ENCODE data around the gene MPZL1.

The MPZL1 gene

DNA sequence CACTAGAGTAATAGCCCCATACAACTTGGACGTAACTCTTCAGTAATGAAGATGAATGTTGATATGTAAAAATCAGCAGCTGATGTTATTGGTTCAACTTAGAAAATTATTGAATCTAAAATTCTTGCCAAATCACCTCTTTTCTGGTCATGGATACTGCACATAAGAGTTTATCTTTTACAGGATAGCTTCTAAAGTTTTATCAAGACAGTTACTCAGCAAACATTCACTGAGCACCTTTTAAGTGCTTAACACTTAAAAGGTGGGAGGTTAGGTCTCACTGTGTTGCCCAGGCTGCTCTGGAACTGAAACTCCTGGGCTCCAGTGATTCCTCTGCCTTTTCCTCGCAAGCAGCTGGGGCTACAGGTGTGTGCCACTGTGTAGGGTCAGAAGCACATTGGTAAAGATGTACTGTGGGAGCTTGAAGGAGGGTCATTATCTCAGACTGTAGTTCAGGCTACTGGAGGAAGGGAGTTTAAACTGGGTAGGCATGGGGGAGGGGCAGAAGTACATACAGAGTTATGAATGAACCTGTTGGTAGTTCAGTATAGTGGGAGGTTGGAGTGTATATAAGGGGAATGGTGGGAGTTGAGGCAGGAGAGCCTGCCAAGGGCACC is 2.0 kb downstream of the MPZL1 start:
- no peak overlapping the region for H3K4me3 ChIP-seq (replicated peaks; ENCODE audit: insufficient read depth, low read length)
- no peak overlapping the region for H3K27ac ChIP-seq (replicated peaks)
- no peak for DNase-seq (ENCODE audit: low read depth in 1 of 2, low spot score in 1 of 2)
- no peak for TF ChIP-seq REST (IDR thresholded peaks at IDR 0.05; ENCODE audit: insufficient replicate concordance, low read depth)
- no peak for TF ChIP-seq POLR2AphosphoS5 (IDR thresholded peaks at IDR 0.05; ENCODE audit: low read depth)
- TF ChIP-seq CTCF (IDR thresholded peaks at IDR 0.05; ENCODE audit: insufficient read depth, low read length): no peak
- no peak for TF ChIP-seq GABPA (IDR thresholded peaks at IDR 0.05; ENCODE audit: low read depth)
- TF ChIP-seq SPI1 (IDR thresholded peaks at IDR 0.05; ENCODE audit: borderline replicate concordance, low read depth): no peak
- no peaks in the 10 kb centered on the region for H3K27me3 ChIP-seq (ENCODE audit: insufficient read depth, poor library complexity, severe bottlenecking)

DNA sequence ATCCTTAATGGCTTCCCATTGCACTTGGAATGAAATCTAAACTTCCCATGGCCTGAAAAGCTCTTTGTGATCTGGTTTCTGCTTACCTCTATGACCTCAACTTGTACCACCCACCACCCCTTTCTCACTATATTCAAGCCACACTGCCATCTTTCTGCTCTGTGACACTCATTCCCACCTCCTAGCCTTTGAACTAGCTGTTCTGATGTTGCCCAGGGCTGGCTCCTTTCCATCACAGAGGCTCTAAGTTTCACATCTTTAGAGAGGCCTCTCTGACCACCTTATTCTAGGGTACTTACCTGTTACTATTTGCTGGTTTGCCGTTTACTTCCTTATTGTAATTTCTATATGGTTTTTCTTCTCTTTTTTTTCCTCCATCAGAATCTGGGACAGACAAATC is 4.2 kb downstream of the MPZL1 start:
- Histone ChIP-seq H3K27me3 (ENCODE audit: insufficient read depth, poor library complexity, severe bottlenecking) (no peaks in the 10 kb centered on the region), H3K27ac (replicated peaks) (no peak overlapping the region), H3K4me3 (replicated peaks; ENCODE audit: insufficient read depth, low read length) (no peak overlapping the region)
- DNase-seq (ENCODE audit: low read depth in 1 of 2, low spot score in 1 of 2): no peak
- no peak for TF ChIP-seq CTCF (IDR thresholded peaks at IDR 0.05; ENCODE audit: insufficient read depth, low read length)
- TF ChIP-seq POLR2AphosphoS5 (IDR thresholded peaks at IDR 0.05; ENCODE audit: low read depth): no peak
- TF ChIP-seq SPI1 (IDR thresholded peaks at IDR 0.05; ENCODE audit: borderline replicate concordance, low read depth): no peak
- no peak for TF ChIP-seq REST (IDR thresholded peaks at IDR 0.05; ENCODE audit: insufficient replicate concordance, low read depth)
- TF ChIP-seq GABPA (IDR thresholded peaks at IDR 0.05; ENCODE audit: low read depth): no peak

DNA sequence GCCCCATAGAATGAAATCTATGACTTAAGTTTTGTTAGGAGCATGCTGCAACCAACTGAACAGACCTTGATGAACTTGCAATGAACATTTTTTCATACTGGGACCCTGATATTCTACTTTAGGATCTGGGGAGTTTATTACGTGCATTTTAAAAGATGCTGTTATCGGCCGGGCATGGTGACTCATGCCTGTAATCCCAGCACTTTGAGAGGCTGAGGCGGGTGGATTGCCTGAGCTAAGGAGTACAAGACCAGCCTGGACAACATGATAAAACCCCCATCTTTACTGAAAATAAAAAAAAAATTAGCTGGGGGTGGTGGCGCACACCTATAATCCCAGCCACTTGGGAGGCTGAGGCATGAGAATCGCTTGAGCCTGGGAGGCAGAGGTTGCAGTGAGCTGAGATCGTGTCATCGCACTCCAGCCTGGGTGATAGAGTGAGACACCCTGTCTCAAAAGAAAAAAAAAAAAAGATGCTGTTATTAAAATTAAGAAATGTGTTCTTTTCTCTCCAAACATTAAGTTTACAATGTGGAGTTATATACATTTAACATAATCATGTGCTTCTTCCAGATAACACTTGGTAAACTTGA is 7.1 kb downstream of the MPZL1 start:
- DNase-seq (ENCODE audit: low read depth in 1 of 2, low spot score in 1 of 2): no peak
- Histone ChIP-seq H3K27me3 (ENCODE audit: insufficient read depth, poor library complexity, severe bottlenecking) (no peaks in the 10 kb centered on the region), H3K4me3 (replicated peaks; ENCODE audit: insufficient read depth, low read length) (no peak overlapping the region), H3K27ac (replicated peaks) (no peak overlapping the region)
- TF ChIP-seq SPI1 (IDR thresholded peaks at IDR 0.05; ENCODE audit: borderline replicate concordance, low read depth): no peak
- no peak for TF ChIP-seq POLR2AphosphoS5 (IDR thresholded peaks at IDR 0.05; ENCODE audit: low read depth)
- no peak for TF ChIP-seq GABPA (IDR thresholded peaks at IDR 0.05; ENCODE audit: low read depth)
- no peak for TF ChIP-seq CTCF (IDR thresholded peaks at IDR 0.05; ENCODE audit: insufficient read depth, low read length)
- no peak for TF ChIP-seq REST (IDR thresholded peaks at IDR 0.05; ENCODE audit: insufficient replicate concordance, low read depth)

Data from HL-60 (cell line).